ENCODE measurements around the gene LRRC46.

Gene LRRC46

DNA sequence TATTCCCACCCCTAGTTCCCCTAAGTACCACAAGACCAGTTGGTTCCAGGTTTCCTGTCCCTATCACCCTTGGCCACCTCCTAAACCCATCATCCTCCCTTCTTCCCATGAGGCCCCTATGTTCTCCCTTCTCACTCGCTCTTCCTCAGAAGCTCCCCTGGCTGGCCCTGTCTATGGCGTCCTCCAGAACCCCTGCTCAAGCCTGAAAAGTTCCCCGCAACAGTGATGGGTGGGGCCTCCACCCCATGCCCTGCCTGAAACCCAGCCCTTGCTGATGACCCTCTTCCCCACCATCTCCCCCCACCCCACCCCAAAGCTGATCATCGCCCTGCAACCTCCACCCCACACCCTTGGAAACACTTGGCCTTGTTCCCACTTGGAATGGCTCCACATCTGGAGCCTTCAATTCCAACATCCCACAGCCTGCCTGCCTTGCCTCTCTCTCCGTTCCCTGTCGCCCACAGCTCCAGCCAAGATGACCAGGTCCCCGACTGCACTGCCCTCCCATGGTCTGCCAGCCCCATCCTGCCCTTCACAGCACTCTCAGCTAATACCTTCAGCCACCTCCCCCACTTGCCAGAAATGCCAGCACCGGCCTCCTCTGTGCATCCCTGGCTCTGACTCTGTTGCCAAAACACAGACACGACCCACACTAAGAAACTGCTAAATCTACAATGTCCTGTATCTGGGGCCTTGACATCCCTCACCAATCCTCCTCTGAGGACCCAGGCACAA lies 20.4 kb upstream of the LRRC46 start:
- Histone ChIP-seq H3K9ac (ENCODE audit: low read depth, low read length) (no peak overlapping the region), H3K9me3 (ENCODE audit: insufficient read depth, low read depth, low read length) (no peaks in the 10 kb centered on the region)
- 83% methylated on average over 9 of the region's 9 CpGs for WGBS

DNA sequence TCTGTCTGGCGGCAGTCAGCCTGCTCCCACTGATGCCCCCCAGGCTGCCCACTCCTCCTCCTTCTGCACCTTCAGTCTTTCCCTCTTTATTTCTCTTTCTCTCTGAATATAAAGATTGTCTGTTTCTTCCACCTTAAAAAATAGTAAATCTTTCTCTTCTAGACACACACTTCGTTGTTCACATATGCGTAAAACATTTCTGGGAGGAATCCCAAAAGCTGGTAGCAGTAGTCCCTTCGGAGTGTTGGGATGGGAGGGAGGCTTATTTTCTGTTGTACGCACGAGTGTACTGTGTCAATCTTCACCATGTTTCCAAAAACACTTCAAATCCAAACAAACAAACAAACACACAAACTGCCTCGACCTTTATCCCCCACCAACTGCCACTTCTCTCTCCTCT lies 19.8 kb upstream of the LRRC46 start:
- Histone ChIP-seq H3K27ac (ENCODE audit: low read depth, low read length) (no peak overlapping the region), H3K36me3 (ENCODE audit: insufficient read depth, low read length) (peaks cover 6% of the 10 kb centered on the region)
- WGBS = 82% methylated on average over 5 of the region's 7 CpGs

More for the DNA sequence above, 20.4 kb upstream of the LRRC46 start:
- Histone ChIP-seq H3K27ac (ENCODE audit: low read depth, low read length) (no peak overlapping the region), H3K4me3 (ENCODE audit: low read length) (no peak overlapping the region), H3K27me3 (ENCODE audit: insufficient read depth, low read length) (no peaks in the 10 kb centered on the region), H3K36me3 (ENCODE audit: insufficient read depth, low read length) (peaks cover 6% of the 10 kb centered on the region), H3K4me1 (ENCODE audit: insufficient read depth, low read length) (peaks cover 4% of the 10 kb centered on the region; the same call in 1 of the 2 replicates)

GRCh38 chr17:47812146-47812920 lies 19.1 kb upstream of the LRRC46 start:
- Histone ChIP-seq H3K27me3 (ENCODE audit: insufficient read depth, low read length) (no peaks in the 10 kb centered on the region), H3K4me1 (ENCODE audit: insufficient read depth, low read length) (peaks cover 4% of the 10 kb centered on the region; the same call in 1 of the 2 replicates), H3K9me3 (ENCODE audit: insufficient read depth, low read depth, low read length) (no peaks in the 10 kb centered on the region), H3K36me3 (ENCODE audit: insufficient read depth, low read length) (peaks cover 10% of the 10 kb centered on the region), H3K9ac (ENCODE audit: low read depth, low read length) (no peak overlapping the region), H3K27ac (ENCODE audit: low read depth, low read length) (no peak overlapping the region), H3K4me3 (ENCODE audit: low read length) (no peak overlapping the region)
- 90% methylated on average over 18 of the region's 18 CpGs for WGBS

More for the DNA sequence above, 19.8 kb upstream of the LRRC46 start:
- Histone ChIP-seq H3K9ac (ENCODE audit: low read depth, low read length) (no peak overlapping the region), H3K9me3 (ENCODE audit: insufficient read depth, low read depth, low read length) (no peaks in the 10 kb centered on the region), H3K27me3 (ENCODE audit: insufficient read depth, low read length) (no peaks in the 10 kb centered on the region), H3K4me3 (ENCODE audit: low read length) (no peak overlapping the region), H3K4me1 (ENCODE audit: insufficient read depth, low read length) (peaks cover 4% of the 10 kb centered on the region; the same call in 1 of the 2 replicates)

GRCh38 chr17:47813077-47813476 lies 18.4 kb upstream of the LRRC46 start:
- Histone ChIP-seq H3K4me3 (ENCODE audit: low read length) (no peak overlapping the region), H3K27ac (ENCODE audit: low read depth, low read length) (no peak overlapping the region), H3K27me3 (ENCODE audit: insufficient read depth, low read length) (no peaks in the 10 kb centered on the region), H3K4me1 (ENCODE audit: insufficient read depth, low read length) (peaks cover 4% of the 10 kb centered on the region; the same call in 1 of the 2 replicates), H3K36me3 (ENCODE audit: insufficient read depth, low read length) (peaks cover 10% of the 10 kb centered on the region), H3K9me3 (ENCODE audit: insufficient read depth, low read depth, low read length) (no peaks in the 10 kb centered on the region), H3K9ac (ENCODE audit: low read depth, low read length) (no peak overlapping the region)
- 94% methylated on average over 14 of the region's 14 CpGs for WGBS

DNA sequence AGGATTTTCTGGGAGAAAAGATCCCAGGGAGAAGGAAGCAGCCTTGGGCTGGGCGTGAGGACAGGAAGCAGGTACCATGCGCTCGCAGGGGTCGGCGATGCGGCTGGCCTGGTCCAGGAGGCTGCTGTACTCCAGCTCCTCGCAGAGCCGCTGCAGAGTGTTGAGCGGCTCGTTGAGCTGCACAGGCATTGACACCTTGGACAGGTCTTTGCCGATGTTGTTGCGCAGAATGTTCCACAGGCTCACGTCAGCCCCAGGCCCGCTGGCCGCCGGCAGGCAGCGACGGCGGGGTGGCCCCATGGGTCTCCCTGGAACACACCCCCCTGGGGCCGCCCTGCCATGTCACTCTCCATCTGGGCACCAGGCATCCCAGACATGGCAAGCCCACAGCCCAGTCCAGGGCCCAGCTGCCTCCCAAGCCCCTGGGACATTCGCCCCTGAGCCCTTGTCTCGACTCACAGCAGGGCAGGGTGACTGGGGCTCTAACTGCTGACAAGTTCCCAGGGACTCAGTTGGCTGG lies 17.9 kb upstream of the LRRC46 start:
- Histone ChIP-seq H3K4me1 (ENCODE audit: insufficient read depth, low read length) (peaks cover 4% of the 10 kb centered on the region; the same call in 1 of the 2 replicates), H3K9ac (ENCODE audit: low read depth, low read length) (no peak overlapping the region), H3K36me3 (ENCODE audit: insufficient read depth, low read length) (peaks cover 10% of the 10 kb centered on the region), H3K4me3 (ENCODE audit: low read length) (no peak overlapping the region), H3K27me3 (ENCODE audit: insufficient read depth, low read length) (no peaks in the 10 kb centered on the region), H3K9me3 (ENCODE audit: insufficient read depth, low read depth, low read length) (no peaks in the 10 kb centered on the region), H3K27ac (ENCODE audit: low read depth, low read length) (no peak overlapping the region)
- WGBS = 96% methylated on average over 22 of the region's 22 CpGs

DNA sequence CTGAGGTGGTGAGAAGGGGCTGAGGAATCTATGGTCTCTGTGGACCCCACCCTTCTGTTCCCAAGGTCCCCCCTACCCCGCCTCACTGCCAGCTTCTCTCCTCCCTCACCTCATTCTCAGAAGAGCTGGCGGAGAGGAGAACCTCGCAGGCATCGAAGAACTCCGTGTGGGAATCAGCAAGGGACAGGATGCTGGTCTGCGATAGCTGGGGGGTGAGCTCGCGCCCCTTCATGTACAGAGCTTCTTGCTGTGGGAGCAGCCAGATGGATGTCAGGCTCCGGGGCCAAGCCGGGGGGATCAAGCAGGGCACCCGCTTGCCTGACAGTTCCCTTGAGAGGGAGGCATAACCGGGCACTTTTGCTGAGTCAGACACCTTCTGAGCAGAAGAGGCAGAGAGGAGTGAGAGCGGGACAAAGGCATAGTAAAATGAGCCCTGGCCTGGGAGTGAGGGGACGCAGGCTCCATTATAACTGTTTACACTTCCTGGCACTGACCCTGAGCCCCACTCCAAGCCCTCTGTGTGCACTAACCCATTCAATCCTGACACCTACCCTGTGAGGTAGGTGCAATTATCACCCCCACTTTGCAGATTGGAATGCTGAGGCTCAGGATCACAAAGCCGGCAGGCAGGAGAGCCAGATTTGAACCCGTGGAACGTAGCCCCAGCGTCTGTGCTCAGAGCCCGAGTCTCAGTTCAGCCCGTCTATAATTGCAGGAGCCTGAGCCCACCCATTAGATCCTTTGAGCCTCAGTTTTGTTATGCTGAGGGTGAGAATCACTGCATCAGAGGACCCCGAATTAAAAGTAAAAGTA lies 16.2 kb upstream of the LRRC46 start:
- no peak overlapping the region; the same call in 1 of the 2 replicates for H3K9ac ChIP-seq (ENCODE audit: low read depth, low read length)
- H3K27ac ChIP-seq (ENCODE audit: low read depth, low read length) = no peak overlapping the region
- no peaks in the 10 kb centered on the region for H3K9me3 ChIP-seq (ENCODE audit: insufficient read depth, low read depth, low read length)
- 93% methylated on average over 21 of the region's 21 CpGs for WGBS
- H3K4me3 ChIP-seq (ENCODE audit: low read length) = no peak overlapping the region
- no peaks in the 10 kb centered on the region for H3K27me3 ChIP-seq (ENCODE audit: insufficient read depth, low read length)
- H3K4me1 ChIP-seq (ENCODE audit: insufficient read depth, low read length) = peaks cover under 1% of the 10 kb centered on the region; the same call in 1 of the 2 replicates
- peaks cover 7% of the 10 kb centered on the region for H3K36me3 ChIP-seq (ENCODE audit: insufficient read depth, low read length)

DNA sequence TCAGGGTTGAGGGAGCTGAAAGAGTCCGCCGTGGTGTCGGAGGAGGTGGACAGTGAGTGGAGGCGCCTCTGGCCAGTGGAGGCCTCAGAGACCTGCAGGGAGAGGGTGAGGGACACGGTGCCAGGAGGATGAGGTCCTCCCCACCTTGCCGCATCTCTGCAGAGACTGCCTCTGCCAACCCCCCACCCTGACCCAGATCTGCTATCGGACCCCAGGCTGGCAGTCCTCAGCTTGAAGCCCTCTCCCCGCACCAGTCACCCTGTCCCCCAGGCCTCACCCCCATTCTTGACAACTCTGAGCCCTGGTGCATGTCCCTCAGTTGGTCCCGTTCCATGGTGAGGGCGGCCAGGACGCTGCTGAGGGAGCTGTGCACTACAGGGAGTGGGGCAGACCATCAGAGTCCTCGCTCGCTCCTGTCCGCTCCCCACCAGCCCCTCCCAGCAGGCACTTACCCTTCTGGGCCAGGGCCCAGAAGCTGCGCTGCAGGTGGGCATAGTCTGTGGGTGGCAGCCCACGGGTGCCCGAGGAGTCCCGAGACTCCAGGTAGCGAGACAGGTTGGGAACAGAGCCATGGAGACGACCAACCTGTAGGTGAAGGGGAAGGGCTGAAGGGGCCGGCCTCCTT lies 15.2 kb upstream of the LRRC46 start:
- Histone ChIP-seq H3K36me3 (ENCODE audit: insufficient read depth, low read length) (peaks cover 7% of the 10 kb centered on the region), H3K4me3 (ENCODE audit: low read length) (no peak overlapping the region), H3K4me1 (ENCODE audit: insufficient read depth, low read length) (no peaks in the 10 kb centered on the region), H3K9me3 (ENCODE audit: insufficient read depth, low read depth, low read length) (no peaks in the 10 kb centered on the region), H3K27me3 (ENCODE audit: insufficient read depth, low read length) (no peaks in the 10 kb centered on the region), H3K27ac (ENCODE audit: low read depth, low read length) (no peak overlapping the region), H3K9ac (ENCODE audit: low read depth, low read length) (no peak overlapping the region)
- WGBS = 94% methylated on average over 21 of the region's 21 CpGs

DNA sequence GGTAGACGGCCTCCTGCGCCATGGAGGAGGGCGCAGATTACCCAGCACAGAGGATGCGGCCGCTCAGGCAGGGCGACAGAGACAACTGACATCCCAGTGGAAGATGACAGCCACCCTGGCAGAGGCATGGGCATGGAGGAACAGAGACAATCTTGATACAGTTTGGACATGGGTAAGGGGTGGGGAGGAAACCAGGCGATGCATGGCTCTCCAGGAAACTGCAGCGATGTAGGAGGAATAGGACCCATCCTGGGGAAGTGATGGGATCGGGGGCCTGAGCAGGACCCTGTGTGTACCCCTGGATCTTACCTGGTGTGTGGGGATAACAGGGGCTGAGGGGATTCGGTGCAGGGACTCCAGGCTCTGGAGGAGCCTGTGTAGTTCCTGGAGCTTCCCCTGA lies 14.5 kb upstream of the LRRC46 start:
- 95% methylated on average over 10 of the region's 10 CpGs for WGBS
- Histone ChIP-seq H3K9ac (ENCODE audit: low read depth, low read length) (no peak overlapping the region), H3K27me3 (ENCODE audit: insufficient read depth, low read length) (no peaks in the 10 kb centered on the region), H3K36me3 (ENCODE audit: insufficient read depth, low read length) (peaks cover 7% of the 10 kb centered on the region), H3K4me1 (ENCODE audit: insufficient read depth, low read length) (peaks cover 2% of the 10 kb centered on the region), H3K9me3 (ENCODE audit: insufficient read depth, low read depth, low read length) (no peaks in the 10 kb centered on the region), H3K27ac (ENCODE audit: low read depth, low read length) (no peak overlapping the region), H3K4me3 (ENCODE audit: low read length) (no peak overlapping the region)

GRCh38 chr17:47818002-47818695 lies 13.3 kb upstream of the LRRC46 start:
- 94% methylated on average over 11 of the region's 11 CpGs for WGBS
- no peak overlapping the region for H3K9ac ChIP-seq (ENCODE audit: low read depth, low read length)
- peaks cover 7% of the 10 kb centered on the region for H3K36me3 ChIP-seq (ENCODE audit: insufficient read depth, low read length)

DNA sequence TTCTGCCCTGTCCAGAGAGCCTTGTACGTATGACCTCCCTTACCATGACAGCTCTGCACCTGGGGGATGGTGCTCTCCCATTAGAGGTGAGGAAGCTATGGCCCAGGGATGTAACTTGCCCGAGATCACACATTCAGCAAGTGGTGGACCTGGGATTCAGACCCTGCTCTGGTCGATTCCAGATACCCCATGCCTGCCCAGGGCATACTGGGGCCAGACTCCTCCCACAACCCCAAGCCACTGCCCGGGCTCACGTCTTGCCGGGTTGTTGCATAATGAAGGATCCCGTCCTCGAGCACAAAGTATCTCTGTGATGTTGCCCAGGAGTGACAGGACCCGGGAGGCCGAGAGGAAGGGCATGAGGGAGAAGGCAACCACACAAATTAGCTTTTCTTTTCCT lies 12.0 kb upstream of the LRRC46 start:
- Histone ChIP-seq H3K27ac (ENCODE audit: low read depth, low read length) (no peak overlapping the region), H3K9me3 (ENCODE audit: insufficient read depth, low read depth, low read length) (no peaks in the 10 kb centered on the region), H3K36me3 (ENCODE audit: insufficient read depth, low read length) (peaks cover 18% of the 10 kb centered on the region), H3K4me1 (ENCODE audit: insufficient read depth, low read length) (peaks cover 4% of the 10 kb centered on the region), H3K9ac (ENCODE audit: low read depth, low read length) (no peak overlapping the region), H3K27me3 (ENCODE audit: insufficient read depth, low read length) (no peaks in the 10 kb centered on the region), H3K4me3 (ENCODE audit: low read length) (no peak overlapping the region)
- 87% methylated on average over 10 of the region's 10 CpGs for WGBS

More at GRCh38 chr17:47818002-47818695, 13.3 kb upstream of the LRRC46 start:
- H3K9me3 ChIP-seq (ENCODE audit: insufficient read depth, low read depth, low read length) = no peaks in the 10 kb centered on the region
- no peak overlapping the region for H3K4me3 ChIP-seq (ENCODE audit: low read length)
- H3K4me1 ChIP-seq (ENCODE audit: insufficient read depth, low read length) = peaks cover 4% of the 10 kb centered on the region
- H3K27ac ChIP-seq (ENCODE audit: low read depth, low read length) = no peak overlapping the region
- no peaks in the 10 kb centered on the region for H3K27me3 ChIP-seq (ENCODE audit: insufficient read depth, low read length)
